ENCODE measurements around the gene MFRP. TPM values are rescaled to one million over a fixed set of nuclear protein-coding genes. Genes with fewer than 3 reads are reported as not detected.
"Not testable (repeated sequence)": the region's sequence is repeated elsewhere in the genome, so short reads cannot be mapped to it uniquely, and the experiment has no call there.

MFRP gene
- under 1 TPM in 1 of 4 donors, not detected in 3; 0.15 TPM for total RNA-seq

- peak within 1 kb of the TSS in 1 of 4 donors; percentile 15 for H3K27ac ChIP-seq
- H3K27me3 ChIP-seq, result no peaks in the 10 kb centered on the region
- WGBS, 2 donors (ENCODE audit: low coverage in 1 of 2), result 31 to 50% methylated on average over 2 to 3 of the region's 6 CpGs
- no peak for ATAC-seq
- no peaks in the 10 kb centered on the region for H3K9me3 ChIP-seq
- no peaks in the 10 kb centered on the region for H3K36me3 ChIP-seq
- TF ChIP-seq CTCF (IDR thresholded peaks at IDR 0.05) (no peak), POLR2AphosphoS5 (IDR thresholded peaks at IDR 0.05) (no peak), POLR2A (IDR thresholded peaks at IDR 0.05) (no peak), EP300 (IDR thresholded peaks at IDR 0.05) (no peak)
- H3K4me3 ChIP-seq, result no peak within 1 kb of the TSS
- H3K4me1 ChIP-seq, result peaks cover 0 to 6% (median 0%) of the 10 kb centered on the region in 3 donors
These were observed at the start of gene MFRP for GRCh38 chr11:119346605-119347004. Gene MFRP, minus strand, starts transcription at chr11:119346705. Its CDS starts 192 bp downstream, at chr11:119346513.

- TF ChIP-seq POLR2A (IDR thresholded peaks at IDR 0.05), result no peak
- no peak for TF ChIP-seq POLR2AphosphoS5 (IDR thresholded peaks at IDR 0.05)
- TF ChIP-seq EP300 (IDR thresholded peaks at IDR 0.05), result no peak
- TF ChIP-seq CTCF (IDR thresholded peaks at IDR 0.05), result no peak
- H3K27ac ChIP-seq, result no peak overlapping the region
- no peaks in the 10 kb centered on the region for H3K9me3 ChIP-seq
- H3K27me3 ChIP-seq, result no peaks in the 10 kb centered on the region
- no peak overlapping the region for H3K4me3 ChIP-seq
- 82 to 90% methylated on average over 7 of the region's 7 CpGs for WGBS, 2 donors (ENCODE audit: low coverage in 1 of 2)
- H3K4me1 ChIP-seq, result no peaks in the 10 kb centered on the region
- ATAC-seq, result no peak
- no peaks in the 10 kb centered on the region for H3K36me3 ChIP-seq
These were observed 44.8 kb upstream of the MFRP start for GRCh38 chr11:119391275-119391674.

GRCh38 chr11:119389611-119390254, 43.2 kb upstream of the MFRP start:
- WGBS, 2 donors (ENCODE audit: low coverage in 1 of 2), result 66 to 82% methylated on average over 1 to 5 of the region's 5 CpGs
- Histone ChIP-seq H3K27ac (no peak overlapping the region), H3K4me3 (no peak overlapping the region), H3K27me3 (no peaks in the 10 kb centered on the region), H3K36me3 (no peaks in the 10 kb centered on the region), H3K9me3 (no peaks in the 10 kb centered on the region), H3K4me1 (no peaks in the 10 kb centered on the region)
- TF ChIP-seq POLR2AphosphoS5 (IDR thresholded peaks at IDR 0.05) (no peak), EP300 (IDR thresholded peaks at IDR 0.05) (no peak), CTCF (IDR thresholded peaks at IDR 0.05) (no peak), POLR2A (IDR thresholded peaks at IDR 0.05) (no peak)
- ATAC-seq, result no peak

GRCh38 chr11:119388103-119388502, 41.6 kb upstream of the MFRP start:
- Histone ChIP-seq H3K27ac (no peak overlapping the region), H3K4me3 (no peak overlapping the region), H3K27me3 (no peaks in the 10 kb centered on the region), H3K4me1 (no peaks in the 10 kb centered on the region), H3K36me3 (no peaks in the 10 kb centered on the region), H3K9me3 (no peaks in the 10 kb centered on the region)
- no peak for ATAC-seq
- 92% methylated on average over 3 of the region's 7 CpGs; no CpG with 5 or more reads in 1 of the 2 donors for WGBS, 2 donors (ENCODE audit: low coverage in 1 of 2)
- TF ChIP-seq CTCF (IDR thresholded peaks at IDR 0.05) (no peak), POLR2AphosphoS5 (IDR thresholded peaks at IDR 0.05) (no peak), EP300 (IDR thresholded peaks at IDR 0.05) (no peak)

GRCh38 chr11:119384332-119384731, 37.8 kb upstream of the MFRP start:
- 72% methylated on average over 2 of the region's 2 CpGs; no CpG with 5 or more reads in 1 of the 2 donors for WGBS, 2 donors (ENCODE audit: low coverage in 1 of 2)
- no peak for TF ChIP-seq POLR2A (IDR thresholded peaks at IDR 0.05)
- no peak for TF ChIP-seq EP300 (IDR thresholded peaks at IDR 0.05)
- TF ChIP-seq POLR2AphosphoS5 (IDR thresholded peaks at IDR 0.05), result no peak
- no peak for TF ChIP-seq CTCF (IDR thresholded peaks at IDR 0.05)

GRCh38 chr11:119382513-119382912, 36.0 kb upstream of the MFRP start:
- peaks cover 0 to 23% (median 8%) of the 10 kb centered on the region in 3 donors for H3K4me1 ChIP-seq
- H3K36me3 ChIP-seq, H3K27me3 ChIP-seq, ATAC-seq, H3K9me3 ChIP-seq, H3K27ac ChIP-seq, H3K4me3 ChIP-seq: not testable (repeated sequence)
- WGBS, 2 donors (ENCODE audit: low coverage in 1 of 2), result 82 to 90% methylated on average over 4 to 10 of the region's 14 CpGs

More at GRCh38 chr11:119384332-119384731, 37.8 kb upstream of the MFRP start:
- H3K27me3 ChIP-seq, result no peaks in the 10 kb centered on the region
- no peak for ATAC-seq
- no peak overlapping the region for H3K4me3 ChIP-seq
- H3K27ac ChIP-seq, result no peak overlapping the region
- peaks cover 0 to 20% (median 8%) of the 10 kb centered on the region in 3 donors for H3K4me1 ChIP-seq
- H3K36me3 ChIP-seq, result no peaks in the 10 kb centered on the region
- H3K9me3 ChIP-seq, result no peaks in the 10 kb centered on the region
